ENCODE data around the gene PTCRA.

The PTCRA gene

GRCh38 chr6:42911171-42912021, 4.5 kb upstream of the PTCRA start:
- H3K27ac ChIP-seq: no peak overlapping the region
- no peak for TF ChIP-seq CTCF (conservative IDR thresholded peaks at IDR 0.05)

DNA sequence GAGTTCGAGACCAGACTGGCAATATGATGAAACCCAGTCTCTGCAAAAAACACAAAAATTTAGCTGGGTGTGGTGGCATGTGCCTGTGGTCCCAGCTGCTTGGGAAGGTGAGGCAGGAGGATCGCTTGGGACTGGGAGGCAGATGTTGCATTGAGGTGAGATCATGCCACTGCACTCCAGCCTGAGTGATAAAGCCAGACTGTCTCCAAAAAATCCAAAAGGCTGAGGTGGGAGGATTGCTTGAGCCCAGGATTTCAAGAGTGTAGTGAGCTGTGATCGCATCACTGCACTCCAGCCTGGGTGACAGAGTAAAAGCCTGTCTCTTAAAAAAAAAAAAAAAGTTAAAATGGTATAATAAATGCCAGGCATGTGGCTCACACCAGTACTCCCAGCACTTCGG, 1.3 kb upstream of the PTCRA start:
- no peak for TF ChIP-seq CTCF (conservative IDR thresholded peaks at IDR 0.05)

DNA sequence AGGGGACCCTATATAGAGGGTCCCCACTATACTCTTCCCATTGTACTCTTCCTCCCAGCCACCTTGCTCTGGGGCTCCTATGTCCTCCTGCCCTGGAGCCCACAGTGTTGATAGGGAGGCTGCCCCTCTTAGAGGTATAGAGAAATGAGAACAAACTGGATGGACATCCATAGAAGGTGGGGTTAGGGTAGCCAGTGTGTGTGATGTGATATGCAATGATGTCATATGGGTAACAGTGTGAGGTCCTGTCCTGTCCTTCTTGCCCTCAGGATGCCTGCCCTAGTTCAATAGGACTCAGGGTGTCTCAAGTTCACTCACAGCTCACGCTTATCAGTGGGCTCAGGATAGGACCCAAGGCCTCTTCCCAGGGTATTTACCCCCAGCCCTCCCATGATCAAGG, 435 bp downstream of the PTCRA start:
- no peak for TF ChIP-seq CTCF (conservative IDR thresholded peaks at IDR 0.05)
- no peak overlapping the region for H3K27ac ChIP-seq

More for the DNA sequence above, 1.3 kb upstream of the PTCRA start:
- H3K27ac ChIP-seq: no peak overlapping the region

GRCh38 chr6:42921801-42922200, 5.9 kb downstream of the PTCRA start:
- no peak overlapping the region for H3K27ac ChIP-seq
- TF ChIP-seq CTCF (conservative IDR thresholded peaks at IDR 0.05): no peak

DNA sequence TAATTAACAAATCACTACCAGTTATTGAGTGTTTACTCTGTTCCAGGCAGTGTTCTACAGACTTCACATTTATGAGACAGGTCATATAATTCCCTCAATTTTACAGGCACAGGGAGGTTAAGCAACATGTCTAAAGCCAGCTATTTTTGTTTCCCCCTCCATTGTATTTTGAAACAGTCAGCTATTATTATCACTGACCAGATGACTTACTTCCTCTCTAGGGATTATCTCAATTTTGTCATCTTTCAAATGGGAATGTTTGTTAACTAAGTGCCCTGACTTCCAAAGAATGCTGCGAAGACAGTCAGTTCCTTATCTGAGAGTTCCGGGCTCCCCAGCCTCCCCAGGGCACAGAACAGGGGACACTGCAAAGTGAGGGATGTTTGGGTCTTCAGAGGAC, 7.8 kb downstream of the PTCRA start:
- peak overlapping the region; percentile 54 for H3K27ac ChIP-seq
- TF ChIP-seq CTCF (conservative IDR thresholded peaks at IDR 0.05): no peak

- no peak overlapping the region for H3K27ac ChIP-seq
- no peak for TF ChIP-seq CTCF (conservative IDR thresholded peaks at IDR 0.05)
Measured at GRCh38 chr6:42925248-42925857, 9.5 kb downstream of the PTCRA start.

GRCh38 chr6:42928986-42929820, 13.3 kb downstream of the PTCRA start, which contains the start of gene CNPY3:
TSS of gene CNPY3 (plus strand) at chr6:42929480. CDS start at chr6:42929571, 91 bp downstream.
- no peak for TF ChIP-seq CTCF (conservative IDR thresholded peaks at IDR 0.05)
- H3K27ac ChIP-seq: peak within 1 kb of the TSS; percentile 87
